Spleen (tissue), 11 donors: ENCODE data around the gene CACNA1H. TPM values are rescaled to one million over a fixed set of nuclear protein-coding genes. Genes with fewer than 3 reads are reported as not detected.

Source experiments
- DNase-seq: peaks from one replicate; pipeline ENCODE4 v3.0.0-alpha.2; 2020
- H3K27ac ChIP-seq, 8 donors: fragments of 200-600 bp; sonication (generic) in 7 of 8; 1 replicate in 4 of 8; 2 replicates in 4 of 8; pipeline versions ENCODE4 v1.5.0 to v1.8.0; 2016 to 2021; ENCODE audit warnings: inconsistent platforms in 4 of 8, mild to moderate bottlenecking in 4 of 8, moderate library complexity in 1 of 8
- H3K27me3 ChIP-seq, 7 donors: fragments of 200-600 bp; sonication (generic) in 6 of 7; replicated peaks in 1 of 7; 1 replicate in 4 of 7; 2 replicates in 3 of 7; pipeline versions ENCODE4 v1.5.0 to v1.8.0; 2016 to 2021; ENCODE audit warnings: inconsistent platforms in 3 of 7, mild to moderate bottlenecking in 1 of 7
- H3K36me3 ChIP-seq, 6 donors: fragments of 200-600 bp; sonication (generic) in 5 of 6; 1 replicate in 4 of 6; 2 replicates in 2 of 6; pipeline versions ENCODE4 v1.5.0 to v1.8.0; 2016 to 2021; ENCODE audit warnings: inconsistent platforms in 2 of 6
- H3K4me1 ChIP-seq, 6 donors: fragments of 200-600 bp; sonication (generic) in 5 of 6; 1 replicate in 3 of 6; 2 replicates in 3 of 6; pipeline versions ENCODE4 v1.5.0 to v1.8.0; 2016 to 2021; ENCODE audit warnings: inconsistent platforms in 3 of 6
- H3K4me3 ChIP-seq, 8 donors: fragments of 200-600 bp; sonication (generic) in 7 of 8; 1 replicate in 4 of 8; 2 replicates in 4 of 8; pipeline versions ENCODE4 v1.5.0 to v1.8.0; 2016 to 2021; ENCODE audit warnings: inconsistent platforms in 4 of 8, mild to moderate bottlenecking in 4 of 8, moderate library complexity in 2 of 8
- H3K9me3 ChIP-seq, 8 donors: fragments of 200-600 bp; sonication (generic) in 7 of 8; 1 replicate in 4 of 8; 2 replicates in 4 of 8; pipeline versions ENCODE4 v1.5.0 to v1.8.0; 2016 to 2021; ENCODE audit warnings: inconsistent platforms in 4 of 8
- CTCF ChIP-seq, 11 experiments: fragments of 200-600 bp in 7 of 11; fragments of 450-650 bp in 4 of 11; sonication (generic) in 4 of 11; IDR thresholded peaks in 8 of 11; conservative IDR thresholded peaks in 3 of 11; 1 replicate in 7 of 11; 2 replicates in 4 of 11; pipeline versions ENCODE4 v1.4.0 to v1.8.0; 2016 to 2021; ENCODE audit warnings: antibody characterized with exemption in 11 of 11, inconsistent platforms in 4 of 11, mild to moderate bottlenecking in 1 of 11
- POLR2A ChIP-seq, 3 donors: fragments of 450-650 bp; IDR thresholded peaks; one replicate each; pipeline ENCODE4 v1.5.1; 2017; ENCODE audit warnings: antibody characterized with exemption in 3 of 3, mild to moderate bottlenecking in 1 of 3
- POLR2AphosphoS5 ChIP-seq, 3 donors: sonication (generic); formaldehyde crosslinking; IDR thresholded peaks; one replicate each; pipeline ENCODE4 v1.5.1; 2017; ENCODE audit warnings: antibody characterized with exemption in 3 of 3
- WGBS, 5 donors: extraction: QIAGEN DNeasy Blood & Tissue Kit in 3 of 5; methylation state at CpG; one replicate each; pipeline versions ENCODE4 v1.1.5 to v1.1.7; 2013 to 2018; 5-methylcytosine and 5-hydroxymethylcytosine counted together
- intact Hi-C: fragments of 100-400 bp; cut with DNase I; formaldehyde crosslinking; loops from one replicate; pipeline ENCODE4 v1.15.0; 2023; ENCODE audit warnings: low total_unique reads
- polyA plus RNA-seq, 3 donors: library from polyadenylated mRNA; stranded (reverse); fragments of 200-250 nt; gene quantifications; one replicate each; pipeline ENCODE4 v1.2.1, GENCODE V29; 2013
- total RNA-seq, 7 donors: library from RNA; depleted of rRNA in 3 of 7; stranded (reverse); fragments of >200 nt in 3 of 7; fragmentation: NEBNext Ultra II Directional in 4 of 7; extraction: Animal tissue kit (Norgen Biotek cat#: 25700) in 4 of 7; gene quantifications; one replicate each; pipeline versions ENCODE4 v1.1.0 to v1.2.1, GENCODE V29; 2016 to 2021
- donor health status: healthy with polysubstance abuse.
- donor health status: DM: no; HTN: no; CAD: no; lungs with moderate emphysema.
- donor health status: DM: no; HTN: no; CAD: no.
- donor health status: Bipolar disorder and iron deficiency.
- donor health status: healthy.
- donor health status: DM: no; HTN: no; CAD: no.
- donor health status: DM: yes; HTN: yes; CAD: no.

CACNA1H gene
- total and polyA plus RNA-seq, 10 donors: 0.33 to 2.1 (median 0.70) TPM

DNA sequence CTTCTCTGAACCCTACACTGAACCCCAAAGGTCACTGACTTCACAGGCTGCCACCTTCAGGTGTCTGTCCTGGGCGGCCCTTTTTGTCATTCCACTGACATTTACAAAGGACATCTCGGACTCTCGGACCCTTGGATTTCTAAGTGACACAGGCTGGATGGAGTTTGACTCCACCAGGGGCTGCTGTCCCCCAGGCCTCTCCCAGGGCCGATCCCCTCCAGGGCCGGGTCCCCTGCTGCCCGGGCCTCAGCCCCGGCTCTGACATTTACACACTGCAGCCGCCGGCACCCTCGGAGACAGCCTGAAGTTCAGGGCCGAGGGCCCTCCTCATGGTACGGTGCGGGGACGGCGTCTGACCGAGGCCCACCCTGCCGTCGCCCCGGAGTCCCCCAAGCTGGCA lies 24.1 kb downstream of the CACNA1H start:
- 76 to 86% (median 77%) methylated on average over 17 to 19 of the region's 19 CpGs for WGBS, 5 donors

DNA sequence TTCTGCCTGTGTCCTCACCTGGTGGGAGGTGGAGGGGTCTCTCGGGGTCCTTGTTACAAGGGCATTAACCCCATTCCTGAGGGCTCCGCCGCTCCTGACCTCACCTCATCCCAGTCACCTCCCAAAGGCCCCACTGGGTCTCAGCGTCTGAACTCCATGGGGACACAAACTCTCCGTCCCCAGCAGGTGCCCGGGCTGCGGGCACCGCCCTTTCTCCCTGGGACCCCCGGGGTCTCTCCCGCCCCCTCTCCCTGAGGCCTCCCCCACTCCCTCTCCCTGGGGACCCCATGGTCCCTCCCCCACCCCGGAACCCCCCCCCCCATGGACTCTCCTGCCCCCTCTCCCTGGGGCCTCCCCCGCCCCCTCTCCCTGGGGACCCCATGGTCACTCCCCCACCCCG lies 24.8 kb downstream of the CACNA1H start:
- no peak overlapping the region for H3K27ac ChIP-seq
- H3K27me3 ChIP-seq: peaks cover 0 to 88% (median 17%) of the 10 kb centered on the region in 7 donors
- H3K36me3 ChIP-seq: no peaks in the 10 kb centered on the region
- H3K4me1 ChIP-seq: peaks cover 0 to 7% (median 0%) of the 10 kb centered on the region in 6 donors
- intact Hi-C loops: no loop called here
- H3K9me3 ChIP-seq: no peaks in the 10 kb centered on the region
- no peak overlapping the region for H3K4me3 ChIP-seq
- TF ChIP-seq POLR2A (IDR thresholded peaks at IDR 0.05): no peak
- TF ChIP-seq POLR2AphosphoS5 (IDR thresholded peaks at IDR 0.05): no peak
- no peak for TF ChIP-seq CTCF (IDR thresholded peaks at IDR 0.05 in 8 of 11, conservative IDR thresholded peaks at IDR 0.05 in 3 of 11)
- no peak for DNase-seq
- 80 to 84% (median 82%) methylated on average over 9 to 13 of the region's 13 CpGs for WGBS, 5 donors

More for the DNA sequence above, 24.1 kb downstream of the CACNA1H start:
- H3K27ac ChIP-seq: no peak overlapping the region
- no peaks in the 10 kb centered on the region for H3K9me3 ChIP-seq
- peaks cover 0 to 88% (median 24%) of the 10 kb centered on the region in 7 donors for H3K27me3 ChIP-seq
- no peaks in the 10 kb centered on the region for H3K36me3 ChIP-seq
- H3K4me3 ChIP-seq: no peak overlapping the region
- no peak for TF ChIP-seq POLR2AphosphoS5 (IDR thresholded peaks at IDR 0.05)
- no peak for TF ChIP-seq CTCF (IDR thresholded peaks at IDR 0.05 in 8 of 11, conservative IDR thresholded peaks at IDR 0.05 in 3 of 11)
- TF ChIP-seq POLR2A (IDR thresholded peaks at IDR 0.05): no peak
- H3K4me1 ChIP-seq: no peaks in the 10 kb centered on the region
- intact Hi-C loops: no loop called here
- DNase-seq: no peak

GRCh38 chr16:1178295-1178910 lies 25.5 kb downstream of the CACNA1H start:
- TF ChIP-seq POLR2A (IDR thresholded peaks at IDR 0.05): no peak
- TF ChIP-seq CTCF (IDR thresholded peaks at IDR 0.05 in 8 of 11, conservative IDR thresholded peaks at IDR 0.05 in 3 of 11): no peak
- no peak for TF ChIP-seq POLR2AphosphoS5 (IDR thresholded peaks at IDR 0.05)
- intact Hi-C loops: no loop called here
- H3K9me3 ChIP-seq: no peaks in the 10 kb centered on the region

GRCh38 chr16:1180549-1181403 lies 27.9 kb downstream of the CACNA1H start:
- TF ChIP-seq POLR2A (IDR thresholded peaks at IDR 0.05) (no peak), POLR2AphosphoS5 (IDR thresholded peaks at IDR 0.05) (no peak), CTCF (IDR thresholded peaks at IDR 0.05 in 8 of 11, conservative IDR thresholded peaks at IDR 0.05 in 3 of 11) (no peak)
- H3K36me3 ChIP-seq: no peaks in the 10 kb centered on the region
- H3K9me3 ChIP-seq: no peaks in the 10 kb centered on the region
- no peak for DNase-seq
- WGBS, 5 donors: 56 to 69% (median 69%) methylated on average over 17 to 38 of the region's 38 CpGs
- peaks cover 0 to 7% (median 0%) of the 10 kb centered on the region in 6 donors for H3K4me1 ChIP-seq
- no peak overlapping the region for H3K27ac ChIP-seq
- H3K4me3 ChIP-seq: no peak overlapping the region
- peaks cover 0 to 92% (median 25%) of the 10 kb centered on the region in 7 donors for H3K27me3 ChIP-seq
- intact Hi-C loops: no loop called here

More at GRCh38 chr16:1178295-1178910, 25.5 kb downstream of the CACNA1H start:
- Histone ChIP-seq H3K27me3 (peaks cover 0 to 88% (median 19%) of the 10 kb centered on the region in 7 donors), H3K4me3 (no peak overlapping the region), H3K27ac (no peak overlapping the region), H3K4me1 (peaks cover 0 to 7% (median 0%) of the 10 kb centered on the region in 6 donors), H3K36me3 (no peaks in the 10 kb centered on the region)
- 71 to 85% (median 76%) methylated on average over 17 to 21 of the region's 21 CpGs for WGBS, 5 donors
- DNase-seq: no peak
